H9 (cell line): ENCODE results near the gene JKAMP. TPM values are rescaled to one million over a fixed set of nuclear protein-coding genes. Genes with fewer than 3 reads are reported as not detected.

Source experiments
- DNase-seq: peaks from one replicate; pipeline ENCODE4 v3.0.0-alpha.2; 2017
- H2AFZ ChIP-seq: one replicate; pipeline ENCODE4 v1.6.1; 2013; ENCODE audit warnings: mild to moderate bottlenecking, low read length, control low read depth, moderate library complexity
- H2AK5ac ChIP-seq: 2 replicates; pipeline ENCODE4 v1.6.1; 2013; ENCODE audit warnings: low read length, control low read depth, mixed read lengths; ENCODE audit not compliant: insufficient read length
- H2BK120ac ChIP-seq: one replicate; pipeline ENCODE4 v1.6.1; 2013; ENCODE audit warnings: low read depth, mild to moderate bottlenecking, low read length, control low read depth, inconsistent platforms; ENCODE audit not compliant: poor library complexity, severe bottlenecking
- H2BK12ac ChIP-seq: 2 replicates; pipeline ENCODE4 v1.6.1; 2013; ENCODE audit warnings: low read length, control low read depth, mixed read lengths, low read depth; ENCODE audit not compliant: insufficient read length
- H2BK15ac ChIP-seq: 2 replicates; pipeline ENCODE4 v1.6.1; 2013; ENCODE audit warnings: low read depth, low read length, control low read depth
- H2BK20ac ChIP-seq: one replicate; pipeline ENCODE4 v1.6.1; 2013; ENCODE audit warnings: low read depth, mild to moderate bottlenecking, low read length, control low read depth, inconsistent platforms; ENCODE audit not compliant: poor library complexity, severe bottlenecking
- H2BK5ac ChIP-seq: 2 replicates; pipeline ENCODE4 v1.6.1; 2013; ENCODE audit warnings: low read length, control low read depth, mixed read lengths; ENCODE audit not compliant: insufficient read length
- H3K14ac ChIP-seq: 2 replicates; pipeline ENCODE4 v1.6.1; 2013; ENCODE audit warnings: low read length, control low read depth; ENCODE audit not compliant: insufficient read depth
- H3K18ac ChIP-seq: 2 replicates; pipeline ENCODE4 v1.6.1; 2013; ENCODE audit warnings: low read depth, mild to moderate bottlenecking, mixed read lengths, low read length, control low read depth; ENCODE audit not compliant: insufficient read length
- H3K23ac ChIP-seq: 2 replicates; pipeline ENCODE4 v1.6.1; 2013; ENCODE audit warnings: low read length, control low read depth, mixed read lengths, low read depth; ENCODE audit not compliant: insufficient read length
- H3K23me2 ChIP-seq: 2 replicates; pipeline ENCODE4 v1.6.1; 2013; ENCODE audit warnings: low read depth, mild to moderate bottlenecking, mixed read lengths, low read length, control low read depth; ENCODE audit not compliant: insufficient read length, poor library complexity, severe bottlenecking
- H3K27ac ChIP-seq: 2 replicates; pipeline ENCODE4 v1.5.1; 2013; ENCODE audit warnings: low read length, control low read depth, mixed read lengths, low read depth; ENCODE audit not compliant: insufficient read length
- H3K27me3 ChIP-seq: 2 replicates; pipeline ENCODE4 v1.6.1; 2013; ENCODE audit warnings: low read length, control low read depth, inconsistent platforms; ENCODE audit not compliant: insufficient read depth
- H3K4ac ChIP-seq: 2 replicates; pipeline ENCODE4 v1.6.1; 2013; ENCODE audit warnings: low read depth, mild to moderate bottlenecking, control low read depth, inconsistent platforms, low read length, moderate library complexity
- H3K4me1 ChIP-seq: 2 replicates; pipeline ENCODE4 v1.6.1; 2013; ENCODE audit warnings: low read length, control low read depth, inconsistent platforms; ENCODE audit not compliant: insufficient read depth
- H3K4me2 ChIP-seq: 2 replicates; pipeline ENCODE4 v1.6.1; 2013; ENCODE audit warnings: low read length, control low read depth, mixed read lengths; ENCODE audit not compliant: insufficient read length, insufficient read depth
- H3K56ac ChIP-seq: 2 replicates; pipeline ENCODE4 v1.6.1; 2013; ENCODE audit warnings: low read depth, mild to moderate bottlenecking, mixed read lengths, low read length, control low read depth; ENCODE audit not compliant: insufficient read length
- H3K79me1 ChIP-seq: 2 replicates; pipeline ENCODE4 v1.6.1; 2013; ENCODE audit warnings: low read depth, mild to moderate bottlenecking, moderate library complexity, low read length, control low read depth, inconsistent platforms; ENCODE audit not compliant: insufficient read depth, poor library complexity, severe bottlenecking
- H3K79me2 ChIP-seq: 2 replicates; pipeline ENCODE4 v1.6.1; 2013; ENCODE audit warnings: low read length, control low read depth, inconsistent platforms; ENCODE audit not compliant: insufficient read depth
- H3K9ac ChIP-seq: 2 replicates; pipeline ENCODE4 v1.6.1; 2013; ENCODE audit warnings: low read length, control low read depth, mixed read lengths; ENCODE audit not compliant: insufficient read length; ENCODE audit errors: extremely low read depth
- H3K9me3 ChIP-seq: one replicate; pipeline ENCODE4 v1.6.1; 2013; ENCODE audit warnings: low read depth, low read length, inconsistent platforms; ENCODE audit not compliant: control insufficient read depth
- H3T11ph ChIP-seq: one replicate; pipeline ENCODE4 v1.6.1; 2013; ENCODE audit warnings: mild to moderate bottlenecking, low read length, control low read depth, inconsistent platforms
- H4K20me1 ChIP-seq: one replicate; pipeline ENCODE4 v1.6.1; 2013; ENCODE audit not compliant: control insufficient read depth, insufficient read length, insufficient read depth
- H4K5ac ChIP-seq: 2 replicates; pipeline ENCODE4 v1.6.1; 2013; ENCODE audit warnings: low read depth, mild to moderate bottlenecking, mixed read lengths, low read length, control low read depth; ENCODE audit not compliant: insufficient read length
- H4K8ac ChIP-seq: replicated peaks from 2 replicates; pipeline ENCODE4 v1.6.1; 2013; ENCODE audit warnings: low read length, control low read depth, mixed read lengths, low read depth; ENCODE audit not compliant: insufficient read length
- H4K91ac ChIP-seq: 2 replicates; pipeline ENCODE4 v1.6.1; 2013; ENCODE audit warnings: low read depth, mild to moderate bottlenecking, moderate library complexity, mixed read lengths, low read length, control low read depth; ENCODE audit not compliant: insufficient read length
- H3K27ac Mint-ChIP-seq, 3 experiments: 2 replicates in 2 of 3; 3 replicates in 1 of 3; pipeline ENCODE4 v1.8.0; 2020 to 2021; ENCODE audit warnings: mixed read lengths in 3 of 3, mild to moderate bottlenecking in 1 of 3, moderate library complexity in 1 of 3
- H3K27me3 Mint-ChIP-seq: 2 replicates; pipeline ENCODE4 v1.8.0; 2021; ENCODE audit warnings: low read depth, mild to moderate bottlenecking, moderate library complexity, mixed read lengths
- H3K36me3 Mint-ChIP-seq, 3 experiments: 2 replicates in 2 of 3; 3 replicates in 1 of 3; pipeline ENCODE4 v1.8.0; 2020 to 2021; ENCODE audit warnings: low read depth in 3 of 3, mixed read lengths in 3 of 3; ENCODE audit not compliant: insufficient read depth in 1 of 3
- H3K4me1 Mint-ChIP-seq, 2 experiments: 2 replicates each; pipeline ENCODE4 v1.8.0; 2020; ENCODE audit warnings: mixed read lengths in 2 of 2
- H3K4me3 Mint-ChIP-seq, 2 experiments: 2 replicates in 1 of 2; 3 replicates in 1 of 2; pipeline ENCODE4 v1.8.0; 2020 to 2021; ENCODE audit warnings: mild to moderate bottlenecking in 2 of 2, mixed read lengths in 2 of 2, moderate library complexity in 1 of 2
- H3K9me3 Mint-ChIP-seq, 2 experiments: 2 replicates in 1 of 2; 3 replicates in 1 of 2; pipeline ENCODE4 v1.8.0; 2020; ENCODE audit warnings: mild to moderate bottlenecking in 2 of 2, mixed read lengths in 2 of 2, moderate library complexity in 1 of 2
- CTCF ChIP-seq: fragments of 200-600 bp; sonication (generic); conservative IDR thresholded peaks from 3 replicates; pipeline ENCODE4 v1.8.0; 2021; ENCODE audit warnings: antibody characterized with exemption, mild to moderate bottlenecking
- WGBS: extraction: QIAGEN DNeasy Blood & Tissue Kit; methylation state at CpG from one replicate; pipeline ENCODE4 v1.1.7; 2013; ENCODE audit warnings: missing lambda C conversion rate, low lambda C conversion rate, mixed read lengths; ENCODE audit not compliant: insufficient read length; ENCODE audit errors: extremely low coverage; 5-methylcytosine and 5-hydroxymethylcytosine counted together
- total RNA-seq: library from RNA; stranded (reverse); gene quantifications from 2 replicates; pipeline ENCODE4 v1.2.1, GENCODE V29; 2021

Gene JKAMP
- total RNA-seq, 1 experiment from 2014 or later = 33.8 TPM

- no peak overlapping the region for H3K27ac Mint-ChIP-seq
- Histone ChIP-seq H3K4ac (no peak overlapping the region), H3K14ac (no peak overlapping the region), H3K79me1 (no peaks in the 10 kb centered on the region), H4K5ac (no peak overlapping the region), H3K56ac (no peak overlapping the region), H2BK12ac (no peak overlapping the region), H3K4me1 (no peaks in the 10 kb centered on the region), H3K9ac (no peak overlapping the region), H3K23ac (no peak overlapping the region), H2BK5ac (no peak overlapping the region), H3K23me2 (no peaks in the 10 kb centered on the region), H3K27me3 (no peaks in the 10 kb centered on the region), H3K27ac (no peak overlapping the region), H3K79me2 (no peaks in the 10 kb centered on the region), H4K20me1 (no peaks in the 10 kb centered on the region), H2BK120ac (no peak overlapping the region), H4K91ac (no peak overlapping the region), H3K9me3 (no peaks in the 10 kb centered on the region), H3T11ph (no peak overlapping the region), H4K8ac (no peak overlapping the region), H3K18ac (no peak overlapping the region), H2BK20ac (no peak overlapping the region), H2AK5ac (no peak overlapping the region), H2AFZ (no peak overlapping the region), H2BK15ac (no peak overlapping the region), H3K4me2 (no peak overlapping the region)
- H3K4me3 Mint-ChIP-seq = no peak overlapping the region
- peaks cover 3 to 11% (median 9%) of the 10 kb centered on the region in 3 experiments; a peak in 5 of 7 replicates for H3K36me3 Mint-ChIP-seq
- peaks cover 0 to 6% of the 10 kb centered on the region in 2 experiments; a peak in 2 of 4 replicates for H3K4me1 Mint-ChIP-seq
- no peaks in the 10 kb centered on the region; a peak in 1 of 5 replicates for H3K9me3 Mint-ChIP-seq
- DNase-seq = no peak
- no CpG with 5 or more reads among the region's 1 CpG for WGBS
- H3K27me3 Mint-ChIP-seq = no peaks in the 10 kb centered on the region; the same call in 1 of the 2 replicates
- no peak for TF ChIP-seq CTCF
Measured at GRCh38 chr14:59455411-59455810, 28.9 kb upstream of the JKAMP start.
